Kidney tubule cell (primary cell): Measurements from ENCODE around the gene IL18R1.

Experiments
- DNase-seq: peaks from one replicate; pipeline ENCODE4 v3.0.0-alpha.2; 2018; ENCODE audit warnings: low spot score

IL18R1 gene

DNA sequence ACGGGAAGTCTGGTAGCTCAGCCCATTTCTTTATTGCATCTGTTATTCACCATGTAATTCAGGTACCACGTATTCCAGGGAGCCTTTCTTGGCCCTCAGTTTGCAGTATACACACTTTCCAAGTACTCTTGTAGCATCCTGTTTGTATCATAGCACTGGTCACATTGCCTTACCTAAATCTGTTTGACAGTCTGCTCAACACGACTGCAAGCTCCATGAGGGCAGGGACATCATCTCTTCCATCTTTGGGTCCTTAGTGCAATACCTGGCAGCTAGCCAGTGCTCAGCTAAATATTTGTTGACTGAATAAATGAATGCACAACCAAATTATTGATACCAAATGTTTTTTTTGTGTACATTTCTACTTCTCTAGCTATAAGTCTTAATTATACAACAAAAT is 11.2 kb upstream of the IL18R1 start:
- DNase-seq, result no peak

DNA sequence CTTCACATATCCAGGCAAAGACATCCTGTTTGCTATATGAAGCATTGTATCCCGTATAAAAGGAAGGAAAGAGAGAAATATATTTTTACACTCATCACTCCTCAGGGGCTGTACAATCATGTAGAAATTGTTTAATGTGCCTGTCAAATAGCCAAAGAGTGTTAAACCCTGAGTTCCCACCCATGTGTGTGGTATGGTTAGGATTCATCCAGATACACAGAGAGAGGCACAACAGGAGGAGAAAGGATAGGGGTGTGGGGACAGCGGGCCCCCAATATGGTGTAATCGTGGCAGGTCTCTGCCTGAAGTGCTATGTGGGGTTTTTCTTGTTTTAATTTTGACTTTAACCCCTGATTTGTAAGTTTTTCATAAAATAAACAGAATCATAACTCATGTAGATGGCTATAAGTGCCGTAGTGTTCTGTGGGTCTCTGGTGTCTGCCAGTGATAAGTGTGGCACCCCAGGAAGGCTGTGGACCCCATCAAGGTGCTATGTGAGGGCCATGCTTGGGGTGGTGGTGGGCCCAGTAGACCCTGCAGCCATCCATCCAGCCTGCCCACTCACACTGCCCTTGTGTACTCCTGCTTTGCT is 10.2 kb upstream of the IL18R1 start:
- no peak for DNase-seq

DNA sequence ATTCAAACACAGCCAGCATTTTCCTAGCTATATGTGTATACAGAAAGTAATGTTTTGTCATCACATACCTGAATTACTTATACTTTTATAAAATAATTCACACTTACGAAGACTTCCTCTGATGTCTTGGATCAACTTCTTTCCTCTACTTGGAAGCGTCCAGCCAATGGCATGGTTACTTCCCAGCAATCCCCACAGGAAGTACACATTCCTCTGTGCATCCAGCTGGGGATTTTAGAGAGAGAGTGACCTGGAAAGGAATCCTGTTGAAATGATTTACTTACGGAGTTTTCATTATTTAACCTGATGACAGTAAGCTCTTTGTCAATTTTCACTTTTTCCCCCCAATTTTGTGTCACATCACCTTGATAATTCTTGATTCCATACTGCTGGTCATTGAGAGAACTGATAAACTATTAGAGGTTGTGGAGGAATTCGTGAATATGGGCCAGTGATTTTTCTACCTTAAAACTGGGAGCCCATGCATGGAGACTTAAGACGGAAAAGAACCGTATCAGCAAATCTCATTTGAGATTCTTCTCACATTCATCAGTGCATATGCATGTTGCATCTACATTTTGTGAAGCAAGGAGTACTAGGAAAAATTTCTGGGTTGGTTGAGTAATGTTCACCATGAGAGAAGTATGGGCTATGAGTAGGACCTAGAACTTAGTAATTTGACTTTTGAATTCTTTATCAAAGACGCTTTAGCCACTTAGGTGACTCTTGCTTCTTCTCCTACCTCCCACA is 9.0 kb upstream of the IL18R1 start:
- peak; percentile 83 for DNase-seq

DNA sequence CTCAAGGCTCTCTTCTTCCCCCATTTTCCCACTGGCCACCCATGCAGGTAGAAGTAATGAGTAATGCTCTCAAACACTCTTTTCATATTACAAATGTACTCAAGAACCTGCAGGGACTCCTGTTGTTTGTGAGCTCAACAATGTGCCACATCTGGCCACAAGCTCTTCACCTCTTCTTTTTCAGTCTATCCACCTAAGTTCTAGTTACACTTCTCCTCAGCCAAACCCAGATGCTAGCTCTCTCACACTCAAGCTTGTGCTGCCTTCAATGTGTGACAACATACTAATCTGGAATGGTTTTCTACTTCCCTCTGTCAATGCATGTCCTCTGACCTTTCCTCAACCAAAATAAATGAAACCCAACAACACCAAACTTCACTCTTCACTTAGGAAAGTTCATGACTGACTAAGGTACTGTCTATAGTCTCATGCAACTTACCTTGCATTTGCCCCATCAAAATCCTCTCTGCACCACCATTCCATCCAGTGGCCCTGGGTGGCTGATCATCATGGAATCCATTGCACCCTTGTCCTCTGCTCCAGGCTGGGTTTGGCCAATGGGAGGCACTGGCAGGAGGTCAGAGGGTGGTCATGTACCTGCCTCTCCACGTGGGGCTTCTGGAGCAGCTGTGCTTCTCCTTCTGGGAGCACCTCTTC is 5.3 kb upstream of the IL18R1 start:
- no peak for DNase-seq

DNA sequence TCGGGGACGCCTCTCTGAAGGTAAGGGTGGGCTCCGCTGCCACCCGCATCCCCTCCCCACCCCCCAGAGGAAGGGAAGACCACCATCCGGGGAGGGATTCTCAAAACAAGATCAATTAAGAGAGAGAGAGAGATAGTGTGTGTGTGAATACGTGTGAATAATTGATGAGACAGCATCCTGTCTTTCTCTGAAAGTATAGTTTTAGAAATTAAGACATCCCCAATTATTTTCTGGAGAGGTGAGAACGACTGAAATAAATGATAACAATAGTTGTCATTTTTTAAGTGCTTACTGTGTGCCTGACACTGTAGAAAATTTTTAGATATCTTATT is 751 bp downstream of the IL18R1 start:
- no peak for DNase-seq

DNA sequence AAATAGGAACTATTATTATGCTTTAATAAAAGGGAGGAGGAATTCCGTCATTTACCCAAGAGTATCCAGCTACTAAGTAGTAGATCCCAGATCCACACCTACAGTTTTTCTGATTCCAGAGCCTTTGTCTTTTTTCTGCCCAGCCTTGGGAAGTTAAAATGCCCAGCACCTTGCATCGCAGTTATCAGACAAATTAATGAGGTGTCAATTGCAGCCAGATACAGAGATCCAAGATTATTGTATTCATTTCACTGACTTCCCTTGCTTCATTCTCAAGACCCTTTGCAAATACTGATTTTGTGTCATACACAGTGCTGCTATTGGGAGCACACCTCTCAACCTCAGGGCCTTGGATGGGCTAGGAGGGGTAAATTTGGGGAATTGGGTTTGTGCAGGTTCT is 1.1 kb downstream of the IL18R1 start:
- no peak for DNase-seq

DNA sequence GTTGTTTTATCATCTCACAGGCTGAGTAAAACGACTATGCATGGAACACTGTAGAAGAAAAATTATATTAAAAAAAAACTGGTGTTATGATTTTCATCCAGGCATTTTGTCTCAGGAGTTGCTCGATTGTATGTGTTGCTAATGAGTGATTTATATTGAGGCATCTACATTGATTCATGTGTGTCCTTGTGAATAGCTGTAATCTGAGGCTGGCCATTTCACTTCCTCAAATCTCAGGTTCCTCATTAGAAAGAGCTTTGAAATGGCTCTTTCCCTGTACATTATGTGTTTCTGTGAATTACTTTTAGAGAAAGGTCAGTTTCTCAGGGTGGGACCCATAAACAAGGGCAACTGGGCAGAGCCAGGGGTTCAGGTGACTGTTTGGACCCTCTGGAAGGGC is 2.3 kb downstream of the IL18R1 start:
- DNase-seq, result no peak

DNA sequence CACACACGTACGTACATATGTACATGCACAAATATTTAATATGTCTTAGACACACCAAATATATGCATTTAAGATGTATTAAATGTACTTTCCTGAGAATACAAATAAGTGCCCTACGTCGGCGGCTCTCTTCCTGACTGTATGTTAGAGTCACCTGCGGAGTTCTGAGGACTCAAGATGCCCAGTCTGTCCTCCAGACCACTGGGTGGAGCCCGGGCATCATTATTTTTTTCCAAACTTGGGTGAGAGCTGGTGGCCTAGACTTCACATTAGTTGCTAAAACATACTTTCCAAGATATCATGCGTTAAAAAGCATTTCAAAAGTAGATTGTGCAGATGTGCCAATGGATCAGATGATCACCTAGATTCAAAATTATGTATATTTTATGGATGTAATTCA is 2.9 kb downstream of the IL18R1 start:
- DNase-seq, result no peak

DNA sequence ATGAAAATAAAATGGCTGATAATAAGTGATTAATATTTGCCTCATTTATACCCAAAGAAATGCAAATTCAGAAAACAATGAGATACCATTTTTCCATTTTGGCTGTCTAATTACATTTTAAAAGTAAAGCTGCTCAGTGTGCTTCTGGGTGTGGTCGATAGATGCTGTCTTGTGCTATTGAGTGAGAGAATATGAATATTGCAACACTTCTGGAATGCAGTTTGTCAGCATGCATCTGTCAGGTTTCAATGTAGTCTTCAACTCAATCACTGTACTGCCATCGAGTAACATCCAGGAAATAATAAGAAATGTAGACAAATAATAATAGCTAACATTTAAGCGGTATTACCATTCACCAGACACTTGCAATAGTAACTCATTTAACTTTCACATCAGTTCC is 3.9 kb downstream of the IL18R1 start:
- DNase-seq, result no peak

DNA sequence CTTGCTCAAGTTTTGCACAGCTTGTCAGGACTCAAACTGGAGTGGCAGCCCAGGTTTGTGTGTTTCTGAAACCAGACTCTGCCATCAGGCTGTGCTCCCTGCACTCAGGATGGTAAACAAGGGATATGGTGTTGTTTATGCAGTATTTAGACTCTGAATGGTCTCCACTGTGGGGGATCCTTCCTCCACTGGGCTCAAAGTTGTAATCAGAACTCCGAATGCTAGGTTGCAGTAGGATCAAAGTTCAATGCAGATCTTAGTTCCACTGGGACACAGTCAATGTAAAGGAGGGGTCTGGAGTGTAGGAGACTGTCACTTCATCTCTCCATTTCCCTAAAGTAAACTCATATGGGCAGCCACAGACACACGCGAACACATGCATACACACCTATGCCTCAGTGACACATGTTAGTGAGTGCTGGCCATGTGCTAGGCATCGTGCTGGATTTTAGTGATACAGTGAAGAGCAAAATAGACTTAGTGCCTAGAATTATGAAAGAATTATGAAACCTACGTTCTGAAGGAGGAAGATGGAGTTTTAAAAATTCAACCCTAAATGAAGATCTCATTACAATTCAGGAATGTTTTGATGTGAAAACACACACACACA is 6.1 kb downstream of the IL18R1 start:
- DNase-seq, result no peak

DNA sequence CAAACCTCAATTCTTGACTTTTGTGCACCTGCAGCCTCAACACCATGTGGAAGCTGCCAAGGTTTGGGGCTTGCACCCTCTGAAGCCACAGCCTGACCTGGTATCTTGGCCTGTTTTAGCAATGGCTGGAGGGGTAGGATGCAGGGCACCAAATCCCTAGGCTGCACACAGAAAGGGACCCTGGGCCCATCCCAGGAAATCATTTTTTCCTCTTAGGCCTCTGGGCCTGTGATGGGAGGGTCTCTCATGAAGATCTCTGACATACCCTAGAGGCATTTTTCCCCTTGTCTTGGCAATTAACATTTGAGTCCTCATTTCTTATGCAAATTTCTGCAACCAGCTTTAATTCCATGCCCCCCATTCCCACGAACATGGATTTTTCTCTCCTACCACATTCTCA is 10.2 kb downstream of the IL18R1 start:
- no peak for DNase-seq

DNA sequence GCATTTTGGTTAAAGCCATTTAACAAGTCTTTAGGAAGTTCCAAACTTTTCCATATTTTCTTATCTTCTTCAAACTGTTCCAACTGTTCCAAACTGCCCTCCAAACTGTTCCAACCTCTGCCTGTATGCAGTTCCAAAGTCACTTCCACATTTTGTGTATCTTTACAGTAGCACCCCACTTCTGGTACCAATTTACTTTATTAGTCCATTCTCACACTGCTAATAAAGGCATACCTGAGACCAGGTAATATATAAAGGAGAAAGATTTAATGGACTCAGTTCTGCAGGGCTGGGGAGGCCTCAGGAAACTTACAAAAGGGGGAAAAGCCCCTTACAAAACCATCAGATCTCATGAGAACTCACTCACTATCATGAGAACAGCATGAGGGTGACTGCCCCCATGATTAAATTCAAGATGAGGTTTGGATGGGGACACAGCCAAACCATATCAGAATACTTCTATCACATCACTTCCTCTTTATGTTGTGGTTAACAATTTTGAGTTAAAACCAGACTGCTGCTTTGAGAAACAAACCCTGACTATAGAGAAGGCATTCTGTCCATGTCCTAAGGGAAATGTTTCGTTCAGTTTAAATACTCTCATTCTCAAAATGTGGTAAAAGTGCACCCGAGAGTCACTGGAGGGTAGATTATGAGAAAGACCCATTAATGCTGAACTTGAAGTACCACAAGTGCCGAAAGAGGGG is 11.0 kb downstream of the IL18R1 start:
- no peak for DNase-seq

DNA sequence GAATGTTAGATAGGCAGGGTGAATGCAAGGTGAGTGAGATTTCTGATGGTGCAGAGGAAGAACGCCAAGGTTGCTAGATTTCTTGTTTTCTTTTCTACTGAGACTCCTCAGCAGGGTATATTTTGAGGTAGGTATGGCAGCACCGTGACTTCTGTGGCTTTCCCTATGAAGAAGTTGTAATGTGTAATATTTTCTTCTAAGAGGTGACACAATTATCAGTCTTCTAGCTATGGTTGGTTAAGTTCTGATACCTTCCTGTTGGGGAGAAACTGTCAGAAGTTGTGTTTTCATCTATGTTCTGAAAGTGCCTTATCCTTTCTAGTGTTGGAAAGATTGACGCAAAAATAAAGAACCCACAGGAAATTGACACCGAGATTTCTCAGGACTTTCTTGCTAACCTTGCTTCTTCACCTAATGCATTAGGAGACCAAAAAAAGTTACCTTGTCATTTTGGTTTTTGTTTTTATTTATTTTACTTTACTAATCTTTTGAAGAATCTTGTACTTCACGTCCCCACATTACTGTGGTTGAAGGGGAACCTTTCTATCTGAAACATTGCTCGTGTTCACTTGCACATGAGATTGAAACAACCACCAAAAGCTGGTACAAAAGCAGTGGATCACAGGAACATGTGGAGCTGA is 11.9 kb downstream of the IL18R1 start:
- no peak for DNase-seq

DNA sequence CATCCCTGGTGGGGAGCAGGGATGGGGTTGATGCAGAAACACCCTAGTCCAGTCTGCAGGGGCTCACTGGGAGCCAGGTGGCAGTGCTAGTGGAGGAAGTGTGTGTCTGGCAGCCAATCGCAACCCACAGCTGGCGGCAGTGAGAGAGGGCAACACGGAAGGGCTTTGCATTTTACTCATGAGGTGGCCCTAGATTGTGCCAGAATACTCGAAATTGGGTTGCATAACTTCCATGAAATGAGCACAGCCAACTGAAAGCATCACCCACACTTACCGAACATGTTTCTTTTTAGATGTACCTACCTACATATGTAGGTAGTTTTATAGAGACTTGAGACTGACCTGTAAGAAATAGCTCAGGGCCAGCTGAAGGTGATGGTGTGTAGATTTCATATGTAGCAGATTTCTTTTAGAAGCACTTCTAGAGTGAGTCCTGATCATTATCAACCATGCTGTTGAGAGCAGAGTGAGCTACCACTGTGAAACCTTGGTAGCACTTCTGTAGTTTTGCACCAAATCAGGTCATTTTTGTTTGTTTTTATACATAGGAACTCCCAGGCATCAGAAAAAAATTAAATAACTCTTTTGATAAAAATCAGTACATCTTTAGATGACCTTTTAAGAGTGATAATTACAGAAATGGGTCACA is 13.0 kb downstream of the IL18R1 start:
- DNase-seq, result no peak

DNA sequence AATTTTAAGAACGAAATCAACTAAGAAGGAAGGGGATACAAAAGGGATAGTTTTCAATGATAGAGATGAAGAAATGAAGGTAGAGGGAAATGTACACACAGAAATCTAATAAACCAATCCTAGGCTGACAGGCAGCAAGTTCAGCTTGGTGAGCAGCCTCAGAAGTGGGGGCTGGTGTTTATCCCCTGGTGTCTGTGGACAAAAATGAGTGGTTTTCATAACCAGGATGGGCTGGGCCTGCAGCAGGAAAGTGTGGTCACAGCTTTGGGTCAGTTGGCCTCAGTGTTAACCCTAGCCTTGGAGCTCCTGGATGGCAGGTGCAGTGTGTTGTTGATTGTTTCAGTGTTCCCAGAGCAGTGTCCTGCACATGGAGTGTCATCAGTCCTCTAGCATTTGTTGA is 14.3 kb downstream of the IL18R1 start:
- no peak for DNase-seq

DNA sequence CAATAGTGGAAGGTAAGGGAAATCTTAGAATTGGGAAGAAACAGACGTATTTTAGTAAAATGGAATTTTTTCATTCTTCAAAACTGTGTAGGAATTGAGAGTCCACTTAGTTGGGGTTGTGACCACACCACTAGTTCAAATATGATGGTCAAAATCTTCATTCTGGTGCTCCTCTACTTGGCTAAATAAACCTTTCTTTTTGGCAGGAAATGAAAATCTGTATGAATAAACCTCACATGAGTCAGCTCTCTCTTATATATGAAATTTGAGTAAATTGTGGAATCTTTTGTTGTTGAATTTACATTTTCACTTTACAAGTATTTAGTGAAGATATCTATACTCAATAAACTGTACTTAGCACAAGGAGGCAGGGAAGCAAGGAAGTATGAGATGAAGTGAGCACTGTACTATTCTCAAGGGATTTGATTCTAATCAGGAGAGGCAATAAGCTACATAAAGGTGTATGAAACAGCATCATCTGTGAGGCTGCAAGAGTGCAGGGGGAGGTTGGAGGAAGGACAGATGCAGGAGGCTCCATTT is 20.5 kb downstream of the IL18R1 start:
- no peak for DNase-seq

DNA sequence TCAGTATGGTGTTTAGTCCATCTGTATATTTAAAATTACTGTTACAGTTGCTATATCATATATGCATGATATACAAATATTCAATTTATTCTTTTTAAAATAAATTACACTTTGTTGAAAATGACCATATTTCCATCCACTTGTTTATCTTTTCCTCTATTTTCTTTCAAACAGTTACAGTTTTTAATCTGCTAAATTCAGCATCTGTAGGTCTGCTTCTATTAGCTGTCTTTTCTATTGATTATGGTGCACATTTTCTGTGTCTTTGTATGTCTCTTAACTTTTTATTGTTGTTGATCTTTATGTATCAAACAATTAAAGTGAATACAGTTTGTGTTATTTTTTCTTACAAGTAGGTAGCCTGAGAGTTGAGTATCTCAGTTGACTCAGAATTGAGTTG is 28.1 kb downstream of the IL18R1 start:
- DNase-seq, result no peak

DNA sequence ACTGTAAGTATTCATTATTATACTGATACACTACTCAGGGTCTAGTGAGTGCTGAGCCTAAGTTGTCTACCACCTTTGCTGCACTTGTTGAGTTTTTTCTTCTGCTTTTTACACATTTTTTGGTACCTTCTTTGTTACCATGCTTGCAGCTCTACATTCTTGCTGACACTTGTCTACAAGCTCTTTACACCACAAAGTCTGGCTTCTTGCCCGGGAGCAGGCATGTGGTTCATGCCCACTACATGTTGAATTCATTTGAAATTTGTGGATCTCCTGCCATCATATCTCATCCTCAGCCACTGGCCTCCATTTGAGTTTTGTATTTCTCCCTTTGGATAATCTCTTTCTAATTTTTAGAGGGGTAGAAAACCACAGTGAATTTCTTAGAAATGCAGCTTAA is 29.9 kb downstream of the IL18R1 start:
- no peak for DNase-seq

DNA sequence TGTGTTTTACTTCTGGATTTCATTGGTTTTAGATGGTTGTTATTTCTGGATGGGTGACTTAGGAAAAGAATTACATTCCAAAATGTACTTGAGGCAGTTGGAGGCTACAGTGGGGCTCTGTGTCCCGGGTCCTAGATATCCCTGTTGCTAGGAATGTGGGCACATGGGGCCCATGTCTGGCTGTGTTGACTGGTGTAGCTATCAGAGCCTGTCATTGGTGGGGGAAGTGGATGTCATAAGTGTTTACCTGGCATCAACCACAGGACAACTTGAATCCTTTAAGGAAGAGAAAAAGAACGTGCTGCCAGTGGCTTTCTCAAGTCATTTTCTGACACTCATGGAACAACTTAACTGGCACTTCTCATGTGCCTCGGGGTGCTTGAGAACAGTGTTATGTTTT is 30.4 kb downstream of the IL18R1 start:
- no peak for DNase-seq

DNA sequence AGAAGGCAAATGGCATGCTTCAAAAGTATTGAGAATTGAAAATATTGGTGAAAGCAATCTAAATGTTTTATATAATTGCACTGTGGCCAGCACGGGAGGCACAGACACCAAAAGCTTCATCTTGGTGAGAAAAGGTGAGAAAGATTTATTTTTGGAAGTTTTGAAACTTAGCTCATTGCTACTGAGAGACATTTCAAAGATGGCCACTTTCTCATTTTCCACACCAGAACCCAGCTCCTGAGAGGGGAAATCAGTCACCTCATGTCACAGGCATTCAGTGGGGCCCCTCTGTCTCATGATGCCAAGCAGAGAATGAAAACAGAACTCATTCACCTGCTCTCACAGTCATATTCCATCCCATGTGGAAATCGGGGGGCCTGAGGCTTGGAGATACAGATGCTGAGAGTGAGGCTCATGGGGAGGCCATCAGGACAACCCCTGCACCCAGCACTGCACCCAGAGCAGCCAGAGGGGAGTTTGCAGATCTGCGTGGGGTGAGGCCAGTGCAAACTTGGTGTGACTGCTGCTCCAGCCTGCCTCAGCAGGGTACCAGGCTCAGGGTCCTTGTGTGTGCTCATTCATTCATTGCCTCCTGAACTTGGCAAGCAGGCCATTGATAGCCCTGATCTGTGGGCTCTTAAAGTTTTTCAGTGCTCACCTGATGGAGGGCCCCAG is 31.4 kb downstream of the IL18R1 start:
- no peak for DNase-seq
